Measurements from ENCODE around the gene FARP2.
"Not testable (repeated sequence)": the region's sequence is repeated elsewhere in the genome, so short reads cannot be mapped to it uniquely, and the experiment has no call there.

The FARP2 gene

GRCh38 chr2:241412144-241412543 lies 56.1 kb downstream of the FARP2 start:
- FAIRE-seq: no peak

- FAIRE-seq: not testable (repeated sequence)
Measured at GRCh38 chr2:241413501-241413900, 57.4 kb downstream of the FARP2 start.

GRCh38 chr2:241413929-241414580 lies 58.0 kb downstream of the FARP2 start:
- FAIRE-seq: no peak

DNA sequence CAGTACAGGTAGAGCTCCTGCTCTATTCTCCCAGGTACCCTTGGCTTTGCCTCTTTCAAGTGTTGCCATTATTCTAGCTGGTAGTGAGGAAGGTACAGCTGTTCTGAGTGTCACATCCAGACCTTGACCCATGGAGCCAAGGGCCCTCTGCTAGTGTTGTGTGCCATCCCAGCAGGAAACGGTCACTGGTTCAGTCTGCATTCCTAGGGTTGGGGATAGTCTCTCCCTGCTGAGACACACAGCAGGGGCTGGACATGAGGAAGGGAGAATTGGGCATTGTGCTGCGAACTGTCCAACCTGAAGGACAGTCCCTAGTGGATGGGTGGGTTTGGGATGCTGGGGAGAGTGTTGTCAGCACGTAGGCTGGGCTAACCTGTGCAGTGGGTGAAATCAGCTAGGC lies 59.1 kb downstream of the FARP2 start:
- FAIRE-seq: no peak

DNA sequence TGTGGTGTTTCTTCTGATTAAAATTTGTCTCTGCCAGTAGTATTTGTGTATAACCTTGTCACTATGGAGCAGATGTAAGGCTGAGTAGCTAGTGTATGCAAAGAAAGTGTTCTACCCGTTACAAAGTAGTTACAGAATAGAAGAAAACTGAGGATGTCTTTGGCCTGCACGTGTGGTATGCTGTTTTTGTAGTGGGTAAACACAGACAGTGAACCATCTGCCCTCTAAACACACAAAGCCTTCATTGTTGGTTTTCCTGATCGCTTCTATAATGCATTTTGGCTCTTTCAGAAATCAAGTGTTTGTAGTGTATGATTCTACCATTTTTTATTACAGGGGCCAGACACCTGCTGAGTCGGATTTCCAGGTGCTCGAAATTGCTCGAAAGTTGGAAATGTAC lies 61.5 kb downstream of the FARP2 start:
- no peak for FAIRE-seq

GRCh38 chr2:241421330-241421729 lies 65.2 kb downstream of the FARP2 start:
- FAIRE-seq: no peak

DNA sequence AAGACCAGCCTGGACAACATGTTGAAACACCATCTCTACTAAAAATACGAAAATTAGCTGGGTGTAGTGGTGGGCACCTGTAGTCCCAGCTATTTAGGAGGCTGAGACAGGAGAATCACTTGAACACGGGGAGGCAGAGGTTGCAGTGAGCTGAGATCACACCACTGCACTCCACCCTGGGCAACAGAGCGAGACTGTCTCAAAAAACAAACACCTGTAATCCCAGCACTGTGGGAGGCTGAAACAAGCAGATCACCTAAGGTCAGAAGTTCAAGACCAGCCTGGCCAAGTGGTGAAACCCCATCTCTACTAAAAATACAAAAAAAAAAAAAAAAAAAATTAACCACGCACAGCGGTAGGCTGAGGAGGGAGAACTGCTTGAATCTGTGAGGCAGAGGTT lies 65.9 kb downstream of the FARP2 start:
- FAIRE-seq: not testable (repeated sequence)

DNA sequence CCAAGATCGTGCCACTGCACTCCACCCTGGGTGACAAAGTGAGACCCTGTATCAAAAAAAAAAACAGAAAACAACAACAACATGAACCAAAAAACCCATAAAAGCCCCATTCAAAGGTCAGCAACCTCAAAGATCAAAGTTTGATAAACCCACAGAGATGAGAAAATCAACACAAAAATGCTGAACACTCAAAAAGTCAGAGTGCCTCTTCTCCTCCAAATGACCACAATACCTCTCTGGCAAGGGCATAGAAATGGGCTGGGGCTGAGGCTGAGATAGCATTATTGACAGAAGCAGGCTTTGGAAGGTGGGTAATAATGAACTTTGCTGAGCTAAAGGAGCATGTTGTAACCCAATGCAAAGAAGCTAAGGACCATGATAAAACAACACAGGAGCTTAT lies 66.3 kb downstream of the FARP2 start:
- no peak for FAIRE-seq

DNA sequence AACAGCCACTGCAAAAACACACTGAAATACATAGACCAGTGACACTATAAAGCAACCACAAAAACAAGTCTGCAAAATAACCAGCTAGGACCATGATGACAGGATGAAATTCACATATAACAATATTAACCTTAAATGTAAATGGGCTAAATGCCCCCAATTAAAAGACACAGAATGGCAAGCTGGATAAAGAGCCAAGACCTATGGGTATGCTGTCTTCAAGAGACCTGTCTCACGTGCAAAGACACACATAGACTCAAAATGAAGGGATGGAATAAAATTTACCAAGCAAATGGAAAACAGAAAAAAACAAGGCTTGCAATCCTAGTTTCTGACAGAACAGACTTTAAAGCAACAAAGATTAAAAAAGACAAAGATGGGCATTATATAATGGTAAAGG lies 67.4 kb downstream of the FARP2 start:
- FAIRE-seq: not testable (repeated sequence)

DNA sequence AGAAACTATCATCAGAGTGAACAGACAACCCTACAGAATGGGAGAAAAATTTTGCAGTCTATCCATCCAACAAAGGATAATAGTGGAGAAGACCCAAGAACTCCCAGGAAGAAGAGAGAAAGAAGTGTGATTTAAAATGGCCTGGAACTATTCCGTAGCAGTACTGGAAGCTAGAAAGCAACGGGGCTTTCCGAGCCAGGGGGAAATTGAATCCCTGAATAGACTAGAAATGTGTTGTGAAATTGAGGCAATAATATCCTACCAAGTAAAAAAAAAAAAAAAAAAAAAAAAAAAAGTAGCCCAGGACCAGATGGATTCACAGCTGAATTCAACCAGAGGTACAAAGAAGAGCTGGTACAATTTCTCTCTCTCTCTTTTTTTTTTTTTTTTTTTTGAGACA lies 69.3 kb downstream of the FARP2 start:
- no peak for FAIRE-seq

DNA sequence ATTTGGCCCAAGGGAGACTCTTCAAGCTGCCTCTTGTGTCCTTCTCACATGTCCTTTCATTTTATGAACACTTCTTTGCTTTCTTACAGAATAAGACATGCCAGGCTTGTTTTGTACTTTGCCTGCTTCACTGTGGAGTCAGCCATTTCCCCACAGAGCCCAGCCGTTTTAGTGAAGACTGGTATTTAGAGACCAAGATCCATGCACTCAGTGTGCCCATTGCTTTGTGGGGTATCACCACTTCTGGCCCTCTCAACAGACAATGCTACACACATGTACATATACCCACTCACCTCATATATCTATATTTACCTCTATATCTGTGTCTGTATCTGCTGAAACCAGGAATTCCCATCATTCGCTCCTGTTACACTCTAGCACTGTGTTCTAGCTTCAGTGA lies 74.1 kb downstream of the FARP2 start:
- no peak for FAIRE-seq

- no peak for FAIRE-seq
Measured at GRCh38 chr2:241432824-241433448, 76.9 kb downstream of the FARP2 start.

DNA sequence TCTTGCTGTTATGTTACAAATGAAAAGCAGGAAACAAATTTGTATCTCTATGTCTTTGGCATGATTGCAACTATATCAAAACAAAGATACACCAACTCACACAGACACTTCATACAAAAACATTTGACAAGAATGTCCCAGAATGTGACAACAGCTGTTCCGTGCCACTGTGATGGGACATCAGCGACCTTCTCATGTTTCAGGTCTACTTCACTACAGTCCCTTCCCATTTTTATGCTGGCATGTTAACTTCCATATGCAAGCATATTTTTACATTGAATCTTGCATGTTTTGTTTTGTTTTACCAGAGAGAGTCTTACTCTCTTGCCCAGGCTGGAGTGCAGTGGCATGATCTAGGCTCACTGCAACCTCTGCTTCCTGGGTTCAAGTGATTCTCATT lies 81.1 kb downstream of the FARP2 start:
- no peak for FAIRE-seq

DNA sequence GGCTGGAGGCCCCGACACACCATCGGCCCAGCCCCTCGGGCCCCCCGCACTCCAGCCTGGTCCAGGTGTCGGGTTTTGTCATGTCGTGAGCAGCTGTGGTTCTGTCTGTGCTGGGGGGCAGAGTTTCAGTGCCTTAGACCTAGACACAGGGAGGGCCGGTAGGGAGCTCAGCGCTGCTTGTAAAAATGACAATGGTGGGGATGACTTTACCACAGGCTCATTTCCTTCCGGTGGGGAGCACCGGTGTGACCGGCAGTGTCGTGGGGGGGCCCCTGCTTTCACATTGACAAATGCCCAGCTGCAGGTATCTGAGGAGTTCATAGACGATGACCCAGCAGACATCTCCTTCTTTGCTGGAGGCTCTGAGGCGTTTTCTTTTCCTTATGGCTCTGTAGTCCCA lies 85.4 kb downstream of the FARP2 start:
- no peak for FAIRE-seq

- FAIRE-seq: no peak
Measured at GRCh38 chr2:241443486-241444223, 87.6 kb downstream of the FARP2 start.

GRCh38 chr2:241445426-241445825 lies 89.3 kb downstream of the FARP2 start:
- no peak for FAIRE-seq

GRCh38 chr2:241450092-241450491 lies 94.0 kb downstream of the FARP2 start:
- FAIRE-seq: not testable (repeated sequence)

GRCh38 chr2:241451840-241452506 lies 95.9 kb downstream of the FARP2 start:
- FAIRE-seq: no peak

DNA sequence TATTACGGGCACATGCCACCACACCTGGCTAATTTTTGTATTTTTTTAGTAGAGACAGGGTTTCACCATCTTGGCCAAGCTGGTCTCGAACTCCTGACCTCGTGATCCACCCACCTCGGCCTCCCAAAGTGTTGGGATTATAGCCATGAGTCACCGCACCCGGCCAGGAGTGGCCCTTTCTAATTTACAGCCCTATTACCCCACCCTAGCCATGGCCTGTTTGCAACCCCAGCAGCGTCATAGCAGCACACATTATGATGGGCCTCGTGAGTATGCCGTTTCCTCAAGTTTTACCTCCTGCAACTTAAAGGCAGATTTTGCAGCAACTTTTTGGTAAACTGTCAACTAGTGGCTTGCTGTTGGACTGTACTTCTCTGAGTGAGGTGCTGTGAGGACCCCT lies 97.8 kb downstream of the FARP2 start:
- FAIRE-seq: not testable (repeated sequence)

DNA sequence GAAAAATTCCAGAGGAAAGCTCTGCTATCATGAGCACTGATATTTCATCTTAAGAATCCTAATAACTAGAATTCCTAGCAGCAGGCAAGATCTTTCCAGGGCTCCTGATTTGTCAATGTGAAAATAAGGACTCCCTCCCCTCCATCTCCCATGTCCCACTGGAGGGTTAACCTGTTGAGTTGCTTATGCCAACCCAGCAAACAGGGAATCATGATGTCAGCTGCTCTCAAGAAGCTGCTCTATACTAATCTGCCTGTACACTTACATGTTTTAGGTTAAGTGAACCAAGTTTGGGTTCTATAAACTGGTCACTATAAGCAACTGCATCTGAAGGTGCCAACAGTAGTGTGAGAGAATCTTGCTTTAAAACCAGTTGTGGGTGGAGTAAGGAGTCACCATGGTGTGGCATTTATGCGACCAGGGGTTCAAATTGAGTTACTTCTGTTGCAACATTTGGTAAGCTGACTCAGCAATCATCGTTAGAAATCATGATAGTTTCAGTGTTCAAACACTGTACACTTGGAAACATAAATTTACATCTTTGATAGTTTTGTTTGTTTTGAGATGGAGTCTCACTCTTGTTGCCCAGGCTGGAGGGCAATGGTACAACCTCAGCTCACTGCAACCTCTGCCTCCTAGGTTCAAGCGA lies 98.9 kb downstream of the FARP2 start:
- no peak for FAIRE-seq

GRCh38 chr2:241456546-241456945 lies 100.5 kb downstream of the FARP2 start:
- FAIRE-seq: no peak

DNA sequence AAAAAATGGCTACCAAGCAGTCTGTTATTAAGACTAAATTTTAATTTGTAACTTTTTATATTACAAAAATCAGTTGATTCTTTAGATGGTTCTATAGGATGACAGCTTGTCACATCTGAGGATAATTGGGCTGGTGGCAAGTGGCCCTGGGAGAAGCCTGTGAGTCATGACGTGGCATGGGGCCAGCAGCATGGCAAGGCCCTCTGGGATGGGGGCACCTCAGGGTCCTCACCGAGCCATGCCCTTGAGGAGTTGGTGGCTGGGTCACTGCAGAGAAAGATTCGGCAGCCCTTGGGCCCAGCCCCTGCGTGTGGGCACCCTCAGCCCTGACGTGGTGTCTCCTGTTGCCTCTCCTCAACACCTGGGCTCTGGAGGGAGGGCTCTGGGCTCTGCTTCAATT lies 102.6 kb downstream of the FARP2 start:
- no peak for FAIRE-seq

DNA sequence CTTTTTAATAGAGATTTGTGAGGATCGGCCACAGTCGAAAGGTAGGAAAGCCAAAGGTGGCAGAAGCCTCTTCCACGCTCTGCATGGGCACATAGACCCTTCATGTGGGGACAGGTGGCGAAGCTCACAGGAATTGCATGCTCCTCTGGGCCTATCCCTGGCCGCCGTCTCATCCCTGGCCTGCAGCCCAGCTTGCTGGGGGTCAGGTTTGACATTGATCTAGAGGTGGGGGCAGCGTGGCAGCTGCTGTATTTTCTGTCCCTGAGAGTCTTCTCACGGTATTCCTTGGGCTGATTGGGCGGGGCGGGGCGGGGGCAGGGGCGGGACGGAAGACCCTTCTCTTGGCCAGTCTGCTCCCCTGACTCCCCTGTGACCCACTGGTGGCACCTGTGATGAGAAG lies 103.4 kb downstream of the FARP2 start:
- no peak for FAIRE-seq

Data from islet of Langerhans (tissue), 1 donor.